Embryonic facial prominence (tissue), 1 donor: ENCODE data around the gene TRIO.

Experiments
- DNase-seq: peaks from one replicate; pipeline ENCODE4 v3.0.0-alpha.2; 2016; ENCODE audit errors: extremely low spot score

Gene TRIO

GRCh38 chr5:14357441-14357840, 214.3 kb downstream of the TRIO start:
- no peak for DNase-seq

GRCh38 chr5:14357851-14358250, 214.7 kb downstream of the TRIO start:
- DNase-seq = no peak

- DNase-seq = no peak
Observed at GRCh38 chr5:14358536-14358935, 215.4 kb downstream of the TRIO start.

GRCh38 chr5:14359069-14360043, 216.2 kb downstream of the TRIO start:
- no peak for DNase-seq

- no peak for DNase-seq
Observed at GRCh38 chr5:14362491-14362890, 219.3 kb downstream of the TRIO start.

- DNase-seq = no peak
Observed at GRCh38 chr5:14364096-14364495, 221.0 kb downstream of the TRIO start.

- no peak for DNase-seq
Observed at GRCh38 chr5:14364576-14365472, 221.7 kb downstream of the TRIO start.

- DNase-seq = no peak
Observed at GRCh38 chr5:14365831-14366430, 222.8 kb downstream of the TRIO start.

- no peak for DNase-seq
Observed at GRCh38 chr5:14366763-14367162, 223.6 kb downstream of the TRIO start.

GRCh38 chr5:14367364-14367763, 224.2 kb downstream of the TRIO start:
- no peak for DNase-seq

GRCh38 chr5:14369780-14370179, 226.6 kb downstream of the TRIO start:
- no peak for DNase-seq

GRCh38 chr5:14370386-14370785, 227.2 kb downstream of the TRIO start:
- DNase-seq = no peak

GRCh38 chr5:14373685-14374084, 230.5 kb downstream of the TRIO start:
- no peak for DNase-seq

- DNase-seq = no peak
Observed at GRCh38 chr5:14374100-14374499, 231.0 kb downstream of the TRIO start.

- DNase-seq = no peak
Observed at GRCh38 chr5:14376789-14377188, 233.6 kb downstream of the TRIO start.

GRCh38 chr5:14379739-14380497, 236.8 kb downstream of the TRIO start:
- DNase-seq = no peak

- DNase-seq = no peak
Observed at GRCh38 chr5:14380712-14381111, 237.6 kb downstream of the TRIO start.

- no peak for DNase-seq
Observed at GRCh38 chr5:14382640-14383039, 239.5 kb downstream of the TRIO start.

- no peak for DNase-seq
Observed at GRCh38 chr5:14383923-14384322, 240.8 kb downstream of the TRIO start.

- DNase-seq = no peak
Observed at GRCh38 chr5:14385019-14385418, 241.9 kb downstream of the TRIO start.

GRCh38 chr5:14386884-14387624, 243.9 kb downstream of the TRIO start:
- DNase-seq = no peak
